NB4 (cell line): Measurements from ENCODE around the gene CAB39.

Experiments
- DNase-seq: peaks from one replicate; pipeline ENCODE4 v3.0.0; 2010; ENCODE audit warnings: low read depth
- H3K4me3 ChIP-seq: one replicate; pipeline ENCODE4 v1.5.1; 2011; ENCODE audit warnings: mild to moderate bottlenecking, low read depth, low read length, moderate library complexity
- MYC ChIP-seq: IDR thresholded peaks from 2 replicates; pipeline ENCODE4 v1.6.1; 2011; ENCODE audit warnings: low read depth, low read length
- POLR2A ChIP-seq: IDR thresholded peaks from 2 replicates; pipeline ENCODE4 v1.6.1; 2011; ENCODE audit warnings: mild to moderate bottlenecking; ENCODE audit not compliant: insufficient read length; ENCODE audit errors: extremely low read depth
- TF ChIP-seq, protein P1 (sequence below): IDR thresholded peaks from one replicate; pipeline ENCODE4 v1.5.1; 2012; ENCODE audit warnings: low read depth, low read length
- TF ChIP-seq, protein P2 (sequence below): IDR thresholded peaks from 2 replicates; pipeline ENCODE4 v1.6.1; 2011; ENCODE audit warnings: low read depth, low read length

CAB39 gene

DNA sequence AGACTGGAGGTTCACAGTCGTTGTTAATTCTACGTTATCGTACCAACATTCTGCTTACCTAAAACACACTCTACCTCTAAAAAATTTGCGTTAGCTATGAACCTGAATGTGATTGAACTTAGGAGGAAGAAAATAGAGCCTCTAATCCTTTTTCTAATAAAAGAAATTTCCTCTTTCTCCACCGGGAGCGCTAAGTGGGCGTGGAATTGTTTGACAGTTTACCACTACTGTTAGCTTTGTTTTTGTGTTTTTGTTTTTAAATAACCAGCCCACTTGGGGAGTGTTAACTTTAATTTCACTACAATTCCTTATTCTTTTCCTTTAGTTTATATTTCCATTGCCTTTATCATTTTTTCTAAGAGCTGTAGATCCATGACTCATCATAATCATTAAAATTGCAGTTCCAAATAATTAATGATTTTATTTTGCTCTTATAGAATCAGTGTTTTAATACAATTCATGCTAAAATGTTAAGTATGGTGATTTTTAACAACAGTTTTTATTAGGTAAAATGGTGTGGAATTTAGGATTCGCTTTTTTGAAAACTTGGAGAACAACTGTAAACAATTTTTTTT, 97.1 kb downstream of the CAB39 start:
- DNase-seq = no peak
- no peak overlapping the region for H3K4me3 ChIP-seq

DNA sequence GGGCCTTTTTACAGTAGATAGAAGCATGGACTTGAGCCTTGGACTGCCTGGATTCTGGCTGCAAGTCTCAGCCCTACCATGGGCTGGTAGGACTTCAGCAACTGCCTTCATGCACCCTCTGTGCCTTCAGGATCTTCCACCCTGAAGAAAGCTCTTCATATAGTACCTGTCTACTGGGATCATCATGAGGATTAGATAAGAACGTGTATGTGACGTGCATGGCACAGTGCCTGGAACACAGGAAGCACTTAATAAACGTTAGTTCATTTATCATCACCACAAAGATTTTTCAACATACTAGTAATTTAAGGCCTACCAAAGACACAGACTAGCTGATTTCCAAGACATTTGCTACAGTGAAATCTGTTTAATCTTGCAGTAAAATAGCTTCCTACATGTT, 98.9 kb downstream of the CAB39 start:
- no peak overlapping the region for H3K4me3 ChIP-seq
- no peak for TF ChIP-seq POLR2A
- TF ChIP-seq, protein P1, sequence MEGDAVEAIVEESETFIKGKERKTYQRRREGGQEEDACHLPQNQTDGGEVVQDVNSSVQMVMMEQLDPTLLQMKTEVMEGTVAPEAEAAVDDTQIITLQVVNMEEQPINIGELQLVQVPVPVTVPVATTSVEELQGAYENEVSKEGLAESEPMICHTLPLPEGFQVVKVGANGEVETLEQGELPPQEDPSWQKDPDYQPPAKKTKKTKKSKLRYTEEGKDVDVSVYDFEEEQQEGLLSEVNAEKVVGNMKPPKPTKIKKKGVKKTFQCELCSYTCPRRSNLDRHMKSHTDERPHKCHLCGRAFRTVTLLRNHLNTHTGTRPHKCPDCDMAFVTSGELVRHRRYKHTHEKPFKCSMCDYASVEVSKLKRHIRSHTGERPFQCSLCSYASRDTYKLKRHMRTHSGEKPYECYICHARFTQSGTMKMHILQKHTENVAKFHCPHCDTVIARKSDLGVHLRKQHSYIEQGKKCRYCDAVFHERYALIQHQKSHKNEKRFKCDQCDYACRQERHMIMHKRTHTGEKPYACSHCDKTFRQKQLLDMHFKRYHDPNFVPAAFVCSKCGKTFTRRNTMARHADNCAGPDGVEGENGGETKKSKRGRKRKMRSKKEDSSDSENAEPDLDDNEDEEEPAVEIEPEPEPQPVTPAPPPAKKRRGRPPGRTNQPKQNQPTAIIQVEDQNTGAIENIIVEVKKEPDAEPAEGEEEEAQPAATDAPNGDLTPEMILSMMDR = no peak
- TF ChIP-seq, protein P2, sequence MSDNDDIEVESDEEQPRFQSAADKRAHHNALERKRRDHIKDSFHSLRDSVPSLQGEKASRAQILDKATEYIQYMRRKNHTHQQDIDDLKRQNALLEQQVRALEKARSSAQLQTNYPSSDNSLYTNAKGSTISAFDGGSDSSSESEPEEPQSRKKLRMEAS = no peak
- TF ChIP-seq MYC = no peak
- no peak for DNase-seq

More for the DNA sequence above, 97.1 kb downstream of the CAB39 start:
- no peak for TF ChIP-seq MYC
- TF ChIP-seq, protein P2 = no peak
- no peak for TF ChIP-seq POLR2A

DNA sequence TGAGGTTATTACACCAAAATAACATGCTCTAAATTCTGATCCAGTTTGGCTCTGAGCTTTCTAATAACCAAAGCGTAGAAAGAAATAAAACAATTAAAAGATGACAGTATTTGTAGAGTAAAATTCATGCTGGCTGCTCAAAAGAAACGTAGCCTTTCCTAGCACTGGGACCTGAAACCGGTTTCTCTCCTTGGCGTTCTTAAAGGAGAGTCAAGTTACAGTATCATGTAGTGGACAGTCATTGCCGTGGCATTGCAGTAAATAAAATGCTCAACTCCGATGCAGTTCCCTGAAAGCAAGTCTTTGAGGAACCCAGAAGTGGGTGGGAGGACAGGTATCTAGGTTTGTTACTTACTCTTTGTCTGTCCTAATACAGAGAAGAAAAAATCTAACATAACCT, 99.4 kb downstream of the CAB39 start:
- TF ChIP-seq, protein P1 = no peak
- no peak for TF ChIP-seq MYC
- TF ChIP-seq, protein P2 = no peak
- TF ChIP-seq POLR2A = no peak

DNA sequence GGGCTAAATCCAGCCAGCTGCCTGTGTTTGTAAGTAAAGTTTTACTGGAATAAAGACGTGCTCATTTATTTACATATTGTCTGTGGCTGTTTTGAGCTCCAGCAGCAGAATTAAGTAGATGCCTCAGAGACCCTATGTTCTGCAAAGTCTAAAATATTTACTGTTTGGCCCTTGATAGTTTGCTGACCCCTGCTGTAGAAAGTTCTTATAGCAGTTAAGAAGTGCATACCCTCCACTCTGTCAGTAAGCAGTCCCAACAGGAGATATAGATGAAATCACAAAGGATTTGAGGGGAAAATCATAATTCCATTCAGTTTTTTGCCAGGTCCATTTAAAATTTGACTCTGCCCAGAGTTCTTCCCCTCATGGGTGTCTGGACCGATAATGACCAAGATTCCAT, 102.0 kb downstream of the CAB39 start:
- no peak overlapping the region for H3K4me3 ChIP-seq
- TF ChIP-seq, protein P2 = no peak
- TF ChIP-seq, protein P1 = peak; percentile 39
- DNase-seq = peak; percentile 53

More for the DNA sequence above, 99.4 kb downstream of the CAB39 start:
- DNase-seq = no peak
- no peak overlapping the region for H3K4me3 ChIP-seq

DNA sequence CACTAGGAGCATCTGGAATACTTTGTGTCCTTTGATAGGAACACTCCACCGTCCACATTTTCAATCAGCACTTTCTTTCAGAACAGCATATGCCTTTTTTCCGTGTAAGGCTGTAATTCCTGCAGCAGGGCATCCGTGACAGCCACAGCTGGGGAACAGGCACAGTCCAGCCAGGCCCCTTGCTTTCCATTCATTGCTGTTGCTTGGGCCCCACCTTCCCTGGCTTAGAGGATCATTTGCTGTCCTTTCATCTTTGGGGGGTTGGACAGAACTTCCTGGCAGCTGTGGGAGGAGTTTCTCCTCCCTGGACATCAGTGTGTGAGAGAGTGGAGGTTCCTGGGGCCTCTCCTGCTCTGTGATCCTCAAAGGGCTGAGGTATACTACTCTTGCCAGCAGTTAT, 102.4 kb downstream of the CAB39 start:
- H3K4me3 ChIP-seq = no peak overlapping the region
- TF ChIP-seq, protein P1 = no peak
- TF ChIP-seq, protein P2 = no peak
- TF ChIP-seq MYC = no peak
- no peak for TF ChIP-seq POLR2A
- no peak for DNase-seq

DNA sequence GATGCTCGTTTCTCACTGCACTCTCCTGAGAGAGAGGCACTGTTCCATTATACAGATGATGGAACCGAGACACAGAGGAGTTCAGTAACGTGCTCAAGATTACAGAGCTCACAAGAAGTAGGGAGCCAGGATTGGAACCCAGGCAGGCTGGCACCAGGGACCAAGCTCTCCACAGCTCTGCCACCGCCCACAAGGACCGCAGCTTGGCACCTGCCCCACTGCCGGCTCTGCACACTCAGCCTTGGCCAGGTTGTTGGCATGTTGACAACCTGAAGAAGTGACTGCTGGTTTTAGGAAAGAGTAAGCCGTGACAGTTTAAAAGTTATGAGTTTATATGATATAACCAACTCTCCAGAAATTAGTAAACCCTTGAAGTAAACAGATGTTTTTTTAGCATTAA, 104.1 kb downstream of the CAB39 start:
- DNase-seq = no peak
- TF ChIP-seq, protein P2 = no peak
- no peak for TF ChIP-seq MYC
- no peak for TF ChIP-seq POLR2A
- TF ChIP-seq, protein P1 = no peak
- no peak overlapping the region for H3K4me3 ChIP-seq
